Fibroblast of lung (primary cell): Measurements from ENCODE around the gene SACS. TPM values are rescaled to one million over a fixed set of nuclear protein-coding genes. Genes with fewer than 3 reads are reported as not detected.

ENCODE experiments used
- DNase-seq, 2 donors: peaks; one replicate each; pipeline versions ENCODE4 v3.0.0 to v3.0.0-alpha.2; 2010; ENCODE audit warnings: low read depth in 2 of 2
- H2AFZ ChIP-seq: 2 replicates; pipeline ENCODE4 v1.5.1; 2012; ENCODE audit warnings: low read length, control low read depth, inconsistent platforms
- H3K27ac ChIP-seq: 2 replicates; pipeline ENCODE4 v1.5.1; 2011; ENCODE audit warnings: low read length, control low read depth; ENCODE audit not compliant: insufficient read depth
- H3K27me3 ChIP-seq: 2 replicates; pipeline ENCODE4 v1.5.1; 2011; ENCODE audit warnings: mild to moderate bottlenecking, low read length; ENCODE audit not compliant: control insufficient read depth, insufficient read depth
- H3K36me3 ChIP-seq: 2 replicates; pipeline ENCODE4 v1.5.1; 2011; ENCODE audit warnings: low read length; ENCODE audit not compliant: control insufficient read depth, insufficient read depth
- H3K4me1 ChIP-seq: 2 replicates; pipeline ENCODE4 v1.5.1; 2011; ENCODE audit warnings: low read length; ENCODE audit not compliant: control insufficient read depth, insufficient read depth; ENCODE audit errors: extremely low read depth
- H3K4me2 ChIP-seq: 2 replicates; pipeline ENCODE4 v1.5.1; 2011; ENCODE audit warnings: low read length, control low read depth; ENCODE audit not compliant: insufficient read depth; ENCODE audit errors: extremely low read depth
- H3K4me3 ChIP-seq, 4 experiments: fragments of 200-600 bp in 1 of 4; sonication (generic) in 1 of 4; replicated peaks in 1 of 4; 2 replicates each; pipeline ENCODE4 v1.5.1; 2011 to 2016; ENCODE audit warnings: low read length in 4 of 4, low read depth in 3 of 4, mild to moderate bottlenecking in 3 of 4, control low read depth in 2 of 4, inconsistent platforms in 1 of 4, mixed read lengths in 1 of 4; ENCODE audit not compliant: insufficient read depth in 1 of 4; ENCODE audit errors: control extremely low read depth in 1 of 4
- H3K79me2 ChIP-seq: 2 replicates; pipeline ENCODE4 v1.5.1; 2012; ENCODE audit warnings: mild to moderate bottlenecking, low read length, inconsistent platforms; ENCODE audit not compliant: control insufficient read depth, insufficient read depth
- H3K9ac ChIP-seq: 2 replicates; pipeline ENCODE4 v1.5.1; 2011; ENCODE audit warnings: mild to moderate bottlenecking, low read length, control low read depth; ENCODE audit not compliant: insufficient read depth
- H3K9me3 ChIP-seq: 2 replicates; pipeline ENCODE4 v1.5.1; 2012; ENCODE audit warnings: low read depth, low read length; ENCODE audit not compliant: control insufficient read depth, insufficient read depth
- H4K20me1 ChIP-seq: 2 replicates; pipeline ENCODE4 v1.5.1; 2011; ENCODE audit warnings: low read length; ENCODE audit not compliant: control insufficient read depth, insufficient read depth; ENCODE audit errors: extremely low read depth
- CTCF ChIP-seq, 2 donors: IDR thresholded peaks in 1 of 2; conservative IDR thresholded peaks in 1 of 2; 1 replicate in 1 of 2; 2 replicates in 1 of 2; pipeline ENCODE4 v1.5.1; 2011 to 2012; ENCODE audit warnings: low read length in 2 of 2, control low read depth in 1 of 2, inconsistent platforms in 1 of 2, low read depth in 1 of 2, mild to moderate bottlenecking in 1 of 2
- EZH2 ChIP-seq: IDR thresholded peaks from 2 replicates; pipeline ENCODE4 v1.5.1; 2012; ENCODE audit warnings: low read length, control low read depth, mild to moderate bottlenecking; ENCODE audit errors: missing control alignments
- polyA plus RNA-seq, 2 donors: library from polyadenylated mRNA; depleted of rRNA in 1 of 2; stranded (reverse) in 1 of 2; unstranded in 1 of 2; fragments of >200 nt; gene quantifications; 2 replicates each; pipeline ENCODE4 v1.2.1, GENCODE V29; 2011 to 2012; ENCODE audit warnings: missing spikeins in 1 of 2
- total RNA-seq: library from RNA; depleted of rRNA; stranded (reverse); fragments of >200 nt; gene quantifications from 2 replicates; pipeline ENCODE4 v1.2.1, GENCODE V29; 2014

Gene SACS
- total and polyA plus RNA-seq, 2 donors (not counting 1 experiment from before 2014, with no cell fraction given) = 43.1 to 94.5 TPM

DNA sequence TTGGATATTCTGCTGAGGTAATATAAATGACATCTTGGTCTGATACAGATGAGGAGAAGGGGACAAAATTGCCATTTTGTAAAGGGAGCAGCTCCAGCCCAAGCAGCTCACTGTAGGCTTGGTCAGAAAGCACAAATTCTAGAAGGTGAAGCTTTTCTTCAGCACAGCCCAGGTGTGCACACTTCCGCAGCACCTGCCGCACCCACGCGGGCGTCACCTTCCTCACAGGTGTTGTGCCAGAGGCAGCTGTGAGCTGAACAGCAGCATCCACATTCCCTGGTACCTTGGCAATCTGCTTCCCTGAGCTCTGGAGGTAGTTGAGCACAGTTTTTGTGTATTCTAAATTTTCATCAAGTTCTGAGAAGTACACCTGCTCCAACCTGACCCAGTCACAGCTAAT, 79.0 kb downstream of the SACS start:
- Histone ChIP-seq H3K36me3 (peaks cover 16% of the 10 kb centered on the region), H3K4me1 (peaks cover 5% of the 10 kb centered on the region), H3K4me3 (no peak overlapping the region), H4K20me1 (no peaks in the 10 kb centered on the region), H3K79me2 (peaks cover 46% of the 10 kb centered on the region), H3K9me3 (no peaks in the 10 kb centered on the region), H3K27ac (no peak overlapping the region), H3K27me3 (no peaks in the 10 kb centered on the region), H2AFZ (no peak overlapping the region), H3K9ac (no peak overlapping the region), H3K4me2 (no peak overlapping the region)
- no peak for DNase-seq
- TF ChIP-seq EZH2 (no peak), CTCF (conservative IDR thresholded peaks at IDR 0.05 in 1 of 2, IDR thresholded peaks at IDR 0.05 in 1 of 2; ENCODE audit: low read depth in 1 of 2, low read length in 2 of 2) (no peak)

- Histone ChIP-seq H3K27ac (no peak overlapping the region), H3K27me3 (no peaks in the 10 kb centered on the region), H2AFZ (no peak overlapping the region), H3K4me3 (no peak overlapping the region), H3K9ac (no peak overlapping the region), H3K79me2 (peaks cover 64% of the 10 kb centered on the region), H3K4me1 (peaks cover 8% of the 10 kb centered on the region), H3K36me3 (peaks cover 21% of the 10 kb centered on the region), H3K4me2 (no peak overlapping the region), H3K9me3 (no peaks in the 10 kb centered on the region), H4K20me1 (no peaks in the 10 kb centered on the region)
- DNase-seq = no peak
- TF ChIP-seq EZH2 (no peak), CTCF (conservative IDR thresholded peaks at IDR 0.05 in 1 of 2, IDR thresholded peaks at IDR 0.05 in 1 of 2; ENCODE audit: low read depth in 1 of 2, low read length in 2 of 2) (no peak)
Measured at GRCh38 chr13:23352161-23352560, 81.3 kb downstream of the SACS start.

DNA sequence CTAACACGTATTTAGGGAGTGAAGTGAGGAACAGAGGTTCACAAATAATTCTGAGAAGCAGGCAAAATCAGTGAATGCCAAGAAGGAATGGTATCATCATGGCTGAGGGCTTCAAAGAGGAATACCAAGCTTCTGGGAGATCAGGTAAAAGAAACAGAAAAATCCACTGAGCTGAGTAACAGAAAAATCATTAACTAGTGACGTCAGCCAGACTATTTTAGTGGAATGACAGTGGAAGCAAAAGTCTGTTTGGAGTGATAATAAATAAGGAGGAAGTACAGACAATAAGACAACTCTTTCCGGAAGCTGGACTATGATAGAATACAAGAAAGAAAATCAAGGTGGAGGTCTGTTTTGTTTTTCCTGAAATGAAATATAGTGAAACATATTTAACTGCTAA, 83.5 kb downstream of the SACS start:
- no peak overlapping the region for H3K9ac ChIP-seq
- H3K27ac ChIP-seq = no peak overlapping the region
- TF ChIP-seq CTCF (conservative IDR thresholded peaks at IDR 0.05 in 1 of 2, IDR thresholded peaks at IDR 0.05 in 1 of 2; ENCODE audit: low read depth in 1 of 2, low read length in 2 of 2) (no peak), EZH2 (no peak)
- DNase-seq = peak in 1 of 2 donors; percentile 44
- peaks cover 16% of the 10 kb centered on the region for H3K36me3 ChIP-seq
- H3K79me2 ChIP-seq = peaks cover 77% of the 10 kb centered on the region
- no peaks in the 10 kb centered on the region for H3K9me3 ChIP-seq
- H3K4me3 ChIP-seq = no peak overlapping the region
- no peaks in the 10 kb centered on the region for H3K27me3 ChIP-seq
- no peaks in the 10 kb centered on the region for H4K20me1 ChIP-seq
- no peak overlapping the region for H2AFZ ChIP-seq
- peaks cover 8% of the 10 kb centered on the region for H3K4me1 ChIP-seq
- no peak overlapping the region for H3K4me2 ChIP-seq
